Cardiac fibroblast (primary cell): ENCODE measurements around the gene PHKG1.
"Not testable (repeated sequence)": the region's sequence is repeated elsewhere in the genome, so short reads cannot be mapped to it uniquely, and the experiment has no call there.

Source experiments
- DNase-seq, 2 donors: peaks; one replicate each; pipeline versions ENCODE4 v3.0.0 to v3.0.0-alpha.2; 2010; ENCODE audit warnings: low read depth in 2 of 2
- H3K4me3 ChIP-seq, 2 donors: replicated peaks in 1 of 2; 1 replicate in 1 of 2; 2 replicates in 1 of 2; pipeline ENCODE4 v1.5.1; 2011; ENCODE audit warnings: low read depth in 2 of 2, low read length in 2 of 2, mild to moderate bottlenecking in 2 of 2, moderate library complexity in 1 of 2
- CTCF ChIP-seq: IDR thresholded peaks from one replicate; pipeline ENCODE4 v1.5.1; 2011; ENCODE audit warnings: low read depth, mild to moderate bottlenecking, low read length, inconsistent platforms

The PHKG1 gene

GRCh38 chr7:56062382-56062781 is 30.4 kb downstream of the PHKG1 start:
- no peak for TF ChIP-seq CTCF
- H3K4me3 ChIP-seq = no peak overlapping the region
- peak; percentile 59 to 72 for DNase-seq

GRCh38 chr7:56053993-56054392 is 38.8 kb downstream of the PHKG1 start:
- DNase-seq = no peak
- H3K4me3 ChIP-seq = no peak overlapping the region
- no peak for TF ChIP-seq CTCF

- no peak for DNase-seq
- no peak overlapping the region for H3K4me3 ChIP-seq
- TF ChIP-seq CTCF = no peak
Measured at GRCh38 chr7:56053379-56053778, 39.4 kb downstream of the PHKG1 start.

- peak within 1 kb of the TSS; percentile 90 for H3K4me3 ChIP-seq
- peak; percentile 98 to 99 for DNase-seq
- no peak for TF ChIP-seq CTCF
Measured at GRCh38 chr7:56051339-56052191, 41.2 kb downstream of the PHKG1 start, which contains the start of the genes CCT6A and PSPH. CCT6A (plus strand) TSS chr7:56051765; CDS start chr7:56051849, 84 bp downstream. PSPH (minus strand) TSS chr7:56051444; CDS start chr7:56021212, 30,232 bp downstream.

- DNase-seq = no peak
- H3K4me3 ChIP-seq = peak overlapping the region; percentile 75 to 90
- TF ChIP-seq CTCF = no peak
Measured at GRCh38 chr7:56051053-56051338, 41.8 kb downstream of the PHKG1 start.

GRCh38 chr7:56048763-56049162 is 44.0 kb downstream of the PHKG1 start:
- not testable (repeated sequence) for DNase-seq

GRCh38 chr7:56048245-56048644 is 44.5 kb downstream of the PHKG1 start:
- H3K4me3 ChIP-seq = no peak overlapping the region
- no peak for TF ChIP-seq CTCF
- no peak for DNase-seq

More at GRCh38 chr7:56048763-56049162, 44.0 kb downstream of the PHKG1 start:
- not testable (repeated sequence) for H3K4me3 ChIP-seq

GRCh38 chr7:56047446-56048116 is 45.2 kb downstream of the PHKG1 start:
- peak; percentile 44 to 52 for DNase-seq

More at GRCh38 chr7:56047446-56048116, 45.2 kb downstream of the PHKG1 start:
- H3K4me3 ChIP-seq = not testable (repeated sequence)
